ENCODE results near the gene PIH1D1.

Gene PIH1D1

GRCh38 chr19:49440439-49441209 lies 11.0 kb downstream of the PIH1D1 start:
- peak overlapping the region; percentile 59 for H3K4me3 ChIP-seq (ENCODE audit: low read depth, low read length)
- peaks cover 25% of the 10 kb centered on the region for H3K4me1 ChIP-seq (ENCODE audit: control insufficient read depth, insufficient read depth, low read length)
- no peaks in the 10 kb centered on the region for H3K36me3 ChIP-seq (ENCODE audit: control insufficient read depth, insufficient read depth, low read length)
- H3K27ac ChIP-seq (ENCODE audit: low read depth, low read length), result no peak overlapping the region
- no peaks in the 10 kb centered on the region for H3K9me3 ChIP-seq (ENCODE audit: control insufficient read depth, insufficient read depth, low read depth, low read length)
- H3K9ac ChIP-seq (ENCODE audit: low read length), result no peak overlapping the region
- H3K27me3 ChIP-seq (ENCODE audit: control insufficient read depth, insufficient read depth, low read length), result peaks cover 67% of the 10 kb centered on the region

GRCh38 chr19:49439836-49440235 lies 11.8 kb downstream of the PIH1D1 start:
- no peaks in the 10 kb centered on the region for H3K36me3 ChIP-seq (ENCODE audit: control insufficient read depth, insufficient read depth, low read length)
- H3K9ac ChIP-seq (ENCODE audit: low read length), result no peak overlapping the region
- peaks cover 75% of the 10 kb centered on the region for H3K27me3 ChIP-seq (ENCODE audit: control insufficient read depth, insufficient read depth, low read length)
- no peaks in the 10 kb centered on the region for H3K9me3 ChIP-seq (ENCODE audit: control insufficient read depth, insufficient read depth, low read depth, low read length)
- H3K4me1 ChIP-seq (ENCODE audit: control insufficient read depth, insufficient read depth, low read length), result peaks cover 25% of the 10 kb centered on the region
- H3K4me3 ChIP-seq (ENCODE audit: low read depth, low read length), result no peak overlapping the region
- no peak overlapping the region for H3K27ac ChIP-seq (ENCODE audit: low read depth, low read length)

- peaks cover 35% of the 10 kb centered on the region for H3K4me1 ChIP-seq (ENCODE audit: control insufficient read depth, insufficient read depth, low read length)
- H3K36me3 ChIP-seq (ENCODE audit: control insufficient read depth, insufficient read depth, low read length), result no peaks in the 10 kb centered on the region
- no peak overlapping the region for H3K9ac ChIP-seq (ENCODE audit: low read length)
- no peaks in the 10 kb centered on the region for H3K9me3 ChIP-seq (ENCODE audit: control insufficient read depth, insufficient read depth, low read depth, low read length)
- peaks cover 90% of the 10 kb centered on the region for H3K27me3 ChIP-seq (ENCODE audit: control insufficient read depth, insufficient read depth, low read length)
- no peak overlapping the region for H3K27ac ChIP-seq (ENCODE audit: low read depth, low read length)
- no peak overlapping the region for H3K4me3 ChIP-seq (ENCODE audit: low read depth, low read length)
These were observed 13.4 kb downstream of the PIH1D1 start for GRCh38 chr19:49438261-49438660.

GRCh38 chr19:49437231-49437630 lies 14.4 kb downstream of the PIH1D1 start:
- Histone ChIP-seq H3K27ac (ENCODE audit: low read depth, low read length) (no peak overlapping the region), H3K9me3 (ENCODE audit: control insufficient read depth, insufficient read depth, low read depth, low read length) (no peaks in the 10 kb centered on the region), H3K9ac (ENCODE audit: low read length) (no peak overlapping the region), H3K36me3 (ENCODE audit: control insufficient read depth, insufficient read depth, low read length) (no peaks in the 10 kb centered on the region), H3K27me3 (ENCODE audit: control insufficient read depth, insufficient read depth, low read length) (peaks cover 98% of the 10 kb centered on the region), H3K4me3 (ENCODE audit: low read depth, low read length) (no peak overlapping the region), H3K4me1 (ENCODE audit: control insufficient read depth, insufficient read depth, low read length) (peaks cover 36% of the 10 kb centered on the region)

GRCh38 chr19:49436381-49437017 lies 15.1 kb downstream of the PIH1D1 start:
- no peak overlapping the region for H3K9ac ChIP-seq (ENCODE audit: low read length)
- no peaks in the 10 kb centered on the region for H3K36me3 ChIP-seq (ENCODE audit: control insufficient read depth, insufficient read depth, low read length)
- H3K4me1 ChIP-seq (ENCODE audit: control insufficient read depth, insufficient read depth, low read length), result peaks cover 32% of the 10 kb centered on the region
- H3K27me3 ChIP-seq (ENCODE audit: control insufficient read depth, insufficient read depth, low read length), result peaks cover 97% of the 10 kb centered on the region
- no peak overlapping the region for H3K27ac ChIP-seq (ENCODE audit: low read depth, low read length)
- no peaks in the 10 kb centered on the region for H3K9me3 ChIP-seq (ENCODE audit: control insufficient read depth, insufficient read depth, low read depth, low read length)
- peak overlapping the region; percentile 36 for H3K4me3 ChIP-seq (ENCODE audit: low read depth, low read length)

- H3K27ac ChIP-seq (ENCODE audit: low read depth, low read length), result no peak overlapping the region
- peaks cover 99% of the 10 kb centered on the region for H3K27me3 ChIP-seq (ENCODE audit: control insufficient read depth, insufficient read depth, low read length)
- peaks cover 28% of the 10 kb centered on the region for H3K4me1 ChIP-seq (ENCODE audit: control insufficient read depth, insufficient read depth, low read length)
- no peaks in the 10 kb centered on the region for H3K36me3 ChIP-seq (ENCODE audit: control insufficient read depth, insufficient read depth, low read length)
- no peak overlapping the region for H3K9ac ChIP-seq (ENCODE audit: low read length)
- peak overlapping the region; percentile 36; the same call in 1 of the 2 replicates for H3K4me3 ChIP-seq (ENCODE audit: low read depth, low read length)
- no peaks in the 10 kb centered on the region for H3K9me3 ChIP-seq (ENCODE audit: control insufficient read depth, insufficient read depth, low read depth, low read length)
These were observed 15.9 kb downstream of the PIH1D1 start for GRCh38 chr19:49435670-49436069.

GRCh38 chr19:49434907-49435583 lies 16.6 kb downstream of the PIH1D1 start:
- no peak overlapping the region for H3K4me3 ChIP-seq (ENCODE audit: low read depth, low read length)
- no peak overlapping the region for H3K9ac ChIP-seq (ENCODE audit: low read length)
- H3K4me1 ChIP-seq (ENCODE audit: control insufficient read depth, insufficient read depth, low read length), result peaks cover 26% of the 10 kb centered on the region
- peaks cover 99% of the 10 kb centered on the region for H3K27me3 ChIP-seq (ENCODE audit: control insufficient read depth, insufficient read depth, low read length)
- H3K36me3 ChIP-seq (ENCODE audit: control insufficient read depth, insufficient read depth, low read length), result no peaks in the 10 kb centered on the region
- H3K27ac ChIP-seq (ENCODE audit: low read depth, low read length), result no peak overlapping the region
- no peaks in the 10 kb centered on the region for H3K9me3 ChIP-seq (ENCODE audit: control insufficient read depth, insufficient read depth, low read depth, low read length)

- Histone ChIP-seq H3K27ac (ENCODE audit: low read depth, low read length) (no peak overlapping the region), H3K9ac (ENCODE audit: low read length) (no peak overlapping the region), H3K9me3 (ENCODE audit: control insufficient read depth, insufficient read depth, low read depth, low read length) (no peaks in the 10 kb centered on the region), H3K36me3 (ENCODE audit: control insufficient read depth, insufficient read depth, low read length) (no peaks in the 10 kb centered on the region), H3K4me3 (ENCODE audit: low read depth, low read length) (peak overlapping the region; percentile 68; the same call in 1 of the 2 replicates), H3K4me1 (ENCODE audit: control insufficient read depth, insufficient read depth, low read length) (peaks cover 28% of the 10 kb centered on the region), H3K27me3 (ENCODE audit: control insufficient read depth, insufficient read depth, low read length) (peaks cover 98% of the 10 kb centered on the region)
These were observed 18.2 kb downstream of the PIH1D1 start for GRCh38 chr19:49433240-49433901.

- Histone ChIP-seq H3K4me3 (ENCODE audit: low read depth, low read length) (peak overlapping the region; percentile 68), H3K4me1 (ENCODE audit: control insufficient read depth, insufficient read depth, low read length) (peaks cover 34% of the 10 kb centered on the region), H3K27me3 (ENCODE audit: control insufficient read depth, insufficient read depth, low read length) (peaks cover 98% of the 10 kb centered on the region), H3K9me3 (ENCODE audit: control insufficient read depth, insufficient read depth, low read depth, low read length) (no peaks in the 10 kb centered on the region), H3K9ac (ENCODE audit: low read length) (no peak overlapping the region), H3K27ac (ENCODE audit: low read depth, low read length) (no peak overlapping the region), H3K36me3 (ENCODE audit: control insufficient read depth, insufficient read depth, low read length) (no peaks in the 10 kb centered on the region)
These were observed 19.2 kb downstream of the PIH1D1 start for GRCh38 chr19:49432141-49433073.

GRCh38 chr19:49431330-49431749 lies 20.3 kb downstream of the PIH1D1 start:
- no peak overlapping the region for H3K9ac ChIP-seq (ENCODE audit: low read length)
- no peaks in the 10 kb centered on the region for H3K36me3 ChIP-seq (ENCODE audit: control insufficient read depth, insufficient read depth, low read length)
- peaks cover 37% of the 10 kb centered on the region for H3K4me1 ChIP-seq (ENCODE audit: control insufficient read depth, insufficient read depth, low read length)
- H3K9me3 ChIP-seq (ENCODE audit: control insufficient read depth, insufficient read depth, low read depth, low read length), result no peaks in the 10 kb centered on the region
- H3K27ac ChIP-seq (ENCODE audit: low read depth, low read length), result no peak overlapping the region
- H3K27me3 ChIP-seq (ENCODE audit: control insufficient read depth, insufficient read depth, low read length), result peaks cover 98% of the 10 kb centered on the region
- H3K4me3 ChIP-seq (ENCODE audit: low read depth, low read length), result no peak overlapping the region
